MM.1S (cell line): ENCODE results near the gene EYA2.

Experiments used
- DNase-seq: peaks from one replicate; pipeline ENCODE4 v3.0.0-alpha.2; 2015
- H2AFZ ChIP-seq: fragments of 300-600 bp; sonication (generic); 2 replicates; pipeline ENCODE4 v1.6.0; 2016; ENCODE audit warnings: antibody characterized with exemption, low read length
- H3F3A ChIP-seq: fragments of 300-600 bp; sonication (generic); 2 replicates; pipeline ENCODE4 v1.6.1; 2016; ENCODE audit warnings: mild to moderate bottlenecking, antibody characterized with exemption, low read length, moderate library complexity, mixed read lengths; ENCODE audit not compliant: insufficient read depth
- H3K27ac ChIP-seq: fragments of 300-600 bp; sonication (generic); 2 replicates; pipeline ENCODE4 v1.5.1; 2016; ENCODE audit warnings: mild to moderate bottlenecking, low read length
- H3K27me3 ChIP-seq: fragments of 300-600 bp; sonication (generic); replicated peaks from 2 replicates; pipeline ENCODE4 v1.6.0; 2016; ENCODE audit warnings: low read length; ENCODE audit not compliant: insufficient read depth
- H3K36me3 ChIP-seq: fragments of 300-600 bp; sonication (generic); replicated peaks from 2 replicates; pipeline ENCODE4 v1.6.1; 2016; ENCODE audit warnings: mild to moderate bottlenecking, low read length, mixed read lengths; ENCODE audit not compliant: insufficient read depth
- H3K4me1 ChIP-seq: fragments of 300-600 bp; sonication (generic); 2 replicates; pipeline ENCODE4 v1.6.1; 2016; ENCODE audit warnings: low read length, mixed read lengths
- H3K4me2 ChIP-seq: fragments of 300-600 bp; sonication (generic); 2 replicates; pipeline ENCODE4 v1.6.0; 2016; ENCODE audit warnings: low read depth, low read length
- H3K4me3 ChIP-seq: fragments of 300-600 bp; sonication (generic); 2 replicates; pipeline ENCODE4 v1.5.1; 2016; ENCODE audit warnings: low read length, mixed read lengths
- H3K79me2 ChIP-seq: fragments of 300-600 bp; sonication (generic); 2 replicates; pipeline ENCODE4 v1.6.1; 2016; ENCODE audit warnings: mixed run types, low read length, mixed read lengths
- H3K9ac ChIP-seq: fragments of 300-600 bp; sonication (generic); 2 replicates; pipeline ENCODE4 v1.6.1; 2016; ENCODE audit warnings: low read length, mixed read lengths
- H3K9me2 ChIP-seq: fragments of 300-600 bp; sonication (generic); replicated peaks from 2 replicates; pipeline ENCODE4 v1.6.1; 2016; ENCODE audit warnings: mild to moderate bottlenecking, low read length, mixed read lengths; ENCODE audit not compliant: insufficient read depth
- H3K9me3 ChIP-seq: fragments of 300-600 bp; sonication (generic); replicated peaks from 2 replicates; pipeline ENCODE4 v1.6.1; 2016; ENCODE audit warnings: mild to moderate bottlenecking, low read length, mixed read lengths; ENCODE audit not compliant: insufficient read depth
- H4K20me1 ChIP-seq: fragments of 300-600 bp; sonication (generic); 2 replicates; pipeline ENCODE4 v1.6.1; 2016; ENCODE audit warnings: mild to moderate bottlenecking, low read length, moderate library complexity, mixed read lengths; ENCODE audit not compliant: insufficient read depth
- CTCF ChIP-seq: fragments of 300-600 bp; sonication (generic); IDR thresholded peaks from 2 replicates; pipeline ENCODE4 v1.5.1; 2016; ENCODE audit warnings: antibody characterized with exemption, low read length, mixed read lengths
- EZH2 ChIP-seq: fragments of 300-600 bp; sonication (generic); optimal IDR thresholded peaks from 2 replicates; pipeline ENCODE3; 2017; ENCODE audit warnings: low read depth, mild to moderate bottlenecking, antibody characterized with exemption, low read length, mixed read lengths
- EZH2phosphoT487 ChIP-seq: fragments of 300-600 bp; sonication (generic); IDR thresholded peaks from 2 replicates; pipeline ENCODE4 v1.6.1; 2018; ENCODE audit warnings: antibody characterized with exemption, low read length

Gene EYA2

GRCh38 chr20:47086316-47086715 lies 191.7 kb downstream of the EYA2 start:
- H3K4me3 ChIP-seq = no peak overlapping the region
- H3K36me3 ChIP-seq = no peaks in the 10 kb centered on the region
- no peaks in the 10 kb centered on the region for H3K9me2 ChIP-seq
- no peaks in the 10 kb centered on the region for H3K9me3 ChIP-seq
- no peak overlapping the region for H3K4me2 ChIP-seq
- TF ChIP-seq EZH2phosphoT487 (no peak), EZH2 (no peak), CTCF (no peak)
- H3K9ac ChIP-seq = no peak overlapping the region
- H2AFZ ChIP-seq = no peak overlapping the region
- H3K27ac ChIP-seq = no peak overlapping the region
- DNase-seq = no peak
- no peaks in the 10 kb centered on the region for H3K27me3 ChIP-seq
- no peaks in the 10 kb centered on the region for H3K4me1 ChIP-seq
- H3K79me2 ChIP-seq = no peaks in the 10 kb centered on the region
- no peaks in the 10 kb centered on the region for H3F3A ChIP-seq
- H4K20me1 ChIP-seq = no peaks in the 10 kb centered on the region

GRCh38 chr20:47088335-47088734 lies 193.7 kb downstream of the EYA2 start:
- no peak for DNase-seq
- H3K4me2 ChIP-seq = no peak overlapping the region

GRCh38 chr20:47089151-47089550 lies 194.5 kb downstream of the EYA2 start:
- Histone ChIP-seq H3F3A (no peaks in the 10 kb centered on the region), H4K20me1 (no peaks in the 10 kb centered on the region), H3K79me2 (no peaks in the 10 kb centered on the region), H3K4me3 (no peak overlapping the region), H3K9ac (no peak overlapping the region), H3K9me2 (no peaks in the 10 kb centered on the region), H2AFZ (no peak overlapping the region), H3K4me2 (no peak overlapping the region), H3K4me1 (no peaks in the 10 kb centered on the region), H3K27me3 (no peaks in the 10 kb centered on the region), H3K27ac (no peak overlapping the region), H3K9me3 (no peaks in the 10 kb centered on the region), H3K36me3 (no peaks in the 10 kb centered on the region)
- no peak for TF ChIP-seq CTCF
- no peak for TF ChIP-seq EZH2phosphoT487
- no peak for TF ChIP-seq EZH2
- no peak for DNase-seq

More at GRCh38 chr20:47088335-47088734, 193.7 kb downstream of the EYA2 start:
- Histone ChIP-seq H3K79me2 (no peaks in the 10 kb centered on the region), H3K9me2 (no peaks in the 10 kb centered on the region), H3K4me1 (no peaks in the 10 kb centered on the region), H3K9me3 (no peaks in the 10 kb centered on the region), H3F3A (no peaks in the 10 kb centered on the region), H4K20me1 (no peaks in the 10 kb centered on the region), H2AFZ (no peak overlapping the region), H3K4me3 (no peak overlapping the region), H3K36me3 (no peaks in the 10 kb centered on the region), H3K27me3 (no peaks in the 10 kb centered on the region), H3K9ac (no peak overlapping the region), H3K27ac (no peak overlapping the region)
- TF ChIP-seq CTCF = no peak
- TF ChIP-seq EZH2 = no peak
- TF ChIP-seq EZH2phosphoT487 = no peak
